Adrenal gland (tissue), 12 donors: Measurements from ENCODE around the gene GFM1. TPM values are rescaled to one million over a fixed set of nuclear protein-coding genes. Genes with fewer than 3 reads are reported as not detected.

Source experiments
- DNase-seq, 7 donors: peaks; one replicate each; pipeline ENCODE4 v3.0.0-alpha.2; 2019 to 2020
- H3K27ac ChIP-seq, 5 donors: fragments of 200-600 bp; sonication (generic) in 4 of 5; 1 replicate in 3 of 5; 2 replicates in 2 of 5; pipeline versions ENCODE4 v1.5.1 to v1.8.0; 2016 to 2020; ENCODE audit warnings: mild to moderate bottlenecking in 1 of 5
- H3K27me3 ChIP-seq: fragments of 200-600 bp; 2 replicates; pipeline ENCODE4 v1.8.0; 2021
- H3K36me3 ChIP-seq, 2 donors: fragments of 200-600 bp; replicated peaks in 1 of 2; 1 replicate in 1 of 2; 2 replicates in 1 of 2; pipeline versions ENCODE4 v1.5.1 to v1.8.0; 2018 to 2022
- H3K4me1 ChIP-seq, 2 donors: fragments of 200-600 bp; replicated peaks in 1 of 2; 1 replicate in 1 of 2; 2 replicates in 1 of 2; pipeline versions ENCODE4 v1.5.1 to v1.8.0; 2018 to 2021
- H3K4me3 ChIP-seq, 4 donors: fragments of 200-600 bp; sonication (generic) in 3 of 4; one replicate each; pipeline ENCODE4 v1.5.1; 2016 to 2018
- H3K9me3 ChIP-seq, 3 donors: fragments of 200-600 bp; sonication (generic) in 1 of 3; replicated peaks in 1 of 3; 1 replicate in 2 of 3; 2 replicates in 1 of 3; pipeline versions ENCODE4 v1.5.1 to v1.8.0; 2016 to 2021
- CTCF ChIP-seq, 6 experiments: fragments of 450-650 bp in 4 of 6; fragments of 200-600 bp in 2 of 6; sonication (generic) in 1 of 6; IDR thresholded peaks; 1 replicate in 5 of 6; 2 replicates in 1 of 6; pipeline versions ENCODE4 v1.5.1 to v1.8.0; 2016 to 2021; ENCODE audit warnings: antibody characterized with exemption in 6 of 6, mild to moderate bottlenecking in 2 of 6, moderate library complexity in 1 of 6
- POLR2A ChIP-seq, 2 donors: fragments of 450-650 bp; IDR thresholded peaks; one replicate each; pipeline ENCODE4 v1.6.1; 2017; ENCODE audit warnings: antibody characterized with exemption in 2 of 2, mild to moderate bottlenecking in 2 of 2, moderate library complexity in 1 of 2
- WGBS, 4 donors: extraction: QIAGEN DNeasy Blood & Tissue Kit in 2 of 4; methylation state at CpG; one replicate each; pipeline versions ENCODE4 v1.1.5 to v1.1.7; 2013 to 2017; 5-methylcytosine and 5-hydroxymethylcytosine counted together
- intact Hi-C, 2 donors: fragments of 100-400 bp; cut with DNase I; formaldehyde crosslinking; loops; one replicate each; pipeline versions ENCODE4 v1.14.1 to v1.15.0; 2022 to 2023
- polyA plus RNA-seq, 3 donors: library from polyadenylated mRNA; stranded (reverse); fragments of 200-250 nt in 2 of 3; fragments of 350-450 nt in 1 of 3; fragmentation: Illumina TruSeq in 1 of 3; extraction: RNeasy Lipid Tissue Mini Kit (QIAGEN cat#74804) in 1 of 3; gene quantifications; one replicate each; pipeline ENCODE4 v1.2.3, GENCODE V29; 2013 to 2014
- total RNA-seq, 9 donors: library from RNA; depleted of rRNA in 4 of 9; stranded (reverse); fragments of >200 nt in 4 of 9; fragments of 120-200 nt in 1 of 9; fragmentation: NEBNext Ultra II Directional in 1 of 9; extraction: Animal tissue kit (Norgen Biotek cat#: 25700) in 1 of 9; gene quantifications; one replicate each; pipeline versions ENCODE4 v1.1.0 to v1.2.4, GENCODE V29; 2013 to 2023
- donor health status: healthy with polysubstance abuse.
- donor health status: Bipolar disorder and iron deficiency.
- donor health status: DM: yes; HTN: yes; CAD: no.
- donor health status: DM: no; HTN: no; CAD: no.
- donor health status: DM: no; HTN: no; CAD: no.
- donor health status: DM: yes; HTN: yes; CAD: no.

The GFM1 gene
- total and polyA plus RNA-seq, 12 donors: 7.3 to 112 (median 56.3) TPM

- Histone ChIP-seq H3K36me3 (no peaks in the 10 kb centered on the region), H3K4me1 (peaks cover 9 to 22% of the 10 kb centered on the region in 2 donors), H3K4me3 (no peak overlapping the region), H3K27ac (peak overlapping the region in 2 of 5 donors; percentile 46 to 53), H3K27me3 (no peaks in the 10 kb centered on the region), H3K9me3 (no peaks in the 10 kb centered on the region)
- WGBS, 4 donors: 94 to 100% (median 100%) methylated on average over 1 of the region's 1 CpG
- no peak for DNase-seq
- intact Hi-C loops: no loop called here
- no peak for TF ChIP-seq POLR2A (IDR thresholded peaks at IDR 0.05)
Measured at GRCh38 chr3:158703566-158703965, 59.2 kb downstream of the GFM1 start.

GRCh38 chr3:158709666-158710083 is 65.3 kb downstream of the GFM1 start:
- Histone ChIP-seq H3K27me3 (no peaks in the 10 kb centered on the region), H3K9me3 (no peaks in the 10 kb centered on the region), H3K36me3 (no peaks in the 10 kb centered on the region), H3K4me1 (peaks cover 0 to 24% of the 10 kb centered on the region in 2 donors), H3K27ac (peak overlapping the region in 2 of 5 donors; percentile 60 to 63), H3K4me3 (no peak overlapping the region)
- intact Hi-C loops: no loop called here
- peak in 5 of 7 donors; percentile 56 to 91 (median 74) for DNase-seq
- TF ChIP-seq POLR2A (IDR thresholded peaks at IDR 0.05): no peak
- WGBS, 4 donors: 40 to 83% (median 71%) methylated on average over 4 of the region's 4 CpGs

GRCh38 chr3:158710601-158711000 is 66.3 kb downstream of the GFM1 start:
- Histone ChIP-seq H3K36me3 (no peaks in the 10 kb centered on the region), H3K4me1 (peaks cover 0 to 24% of the 10 kb centered on the region in 2 donors), H3K27me3 (no peaks in the 10 kb centered on the region), H3K9me3 (no peaks in the 10 kb centered on the region), H3K27ac (no peak overlapping the region), H3K4me3 (no peak overlapping the region)
- WGBS, 4 donors: 87 to 94% (median 90%) methylated on average over 4 of the region's 4 CpGs
- no peak for DNase-seq
- TF ChIP-seq POLR2A (IDR thresholded peaks at IDR 0.05): no peak
- no peak for TF ChIP-seq CTCF (IDR thresholded peaks at IDR 0.05)
- intact Hi-C loops: no loop called here

GRCh38 chr3:158711886-158712285 is 67.6 kb downstream of the GFM1 start:
- 52 to 79% (median 66%) methylated on average over 1 of the region's 1 CpG for WGBS, 4 donors

GRCh38 chr3:158712443-158712842 is 68.1 kb downstream of the GFM1 start:
- no peaks in the 10 kb centered on the region for H3K9me3 ChIP-seq
- no peak for DNase-seq
- no peaks in the 10 kb centered on the region for H3K36me3 ChIP-seq
- no peaks in the 10 kb centered on the region for H3K27me3 ChIP-seq
- no peak overlapping the region for H3K4me3 ChIP-seq
- intact Hi-C loops: no loop called here
- peak overlapping the region in 2 of 5 donors; percentile 27 to 48 for H3K27ac ChIP-seq
- no peak for TF ChIP-seq CTCF (IDR thresholded peaks at IDR 0.05)
- TF ChIP-seq POLR2A (IDR thresholded peaks at IDR 0.05): no peak
- peaks cover 0 to 37% of the 10 kb centered on the region in 2 donors for H3K4me1 ChIP-seq
- 63 to 90% (median 82%) methylated on average over 1 of the region's 1 CpG for WGBS, 4 donors

More at GRCh38 chr3:158711886-158712285, 67.6 kb downstream of the GFM1 start:
- Histone ChIP-seq H3K4me1 (peaks cover 0 to 31% of the 10 kb centered on the region in 2 donors), H3K27me3 (no peaks in the 10 kb centered on the region), H3K9me3 (no peaks in the 10 kb centered on the region), H3K27ac (peak overlapping the region in 2 of 5 donors; percentile 42 to 48), H3K4me3 (no peak overlapping the region), H3K36me3 (no peaks in the 10 kb centered on the region)
- intact Hi-C loops: no loop called here
- DNase-seq: no peak
- TF ChIP-seq POLR2A (IDR thresholded peaks at IDR 0.05): no peak
- no peak for TF ChIP-seq CTCF (IDR thresholded peaks at IDR 0.05)
